Measurements from ENCODE around the gene ATP5PO. TPM values are rescaled to one million over a fixed set of nuclear protein-coding genes. Genes with fewer than 3 reads are reported as not detected.
A peak's percentile ranks its signal among the peaks of the same experiment; 100 is the strongest.

The ATP5PO gene
- total and polyA plus RNA-seq, 2 donors (not counting 1 experiment from before 2014, with no cell fraction given) = 123 to 139 TPM

GRCh38 chr21:33902349-33902748, 13.3 kb downstream of the ATP5PO start:
- Histone ChIP-seq H3K4me2 (replicated peaks; ENCODE audit: low read depth, low read length, poor library complexity, severe bottlenecking) (no peak overlapping the region), H3K27ac (ENCODE audit: low read length in 2 of 2) (no peak overlapping the region), H3K36me3 (replicated peaks in 1 of 2; ENCODE audit: control extremely low read depth in 1 of 2, control insufficient read depth in 1 of 2, extremely low read depth in 1 of 2, insufficient read depth in 2 of 2, low read length in 1 of 2) (peaks cover 0 to 63% of the 10 kb centered on the region in 2 experiments), H3K4me1 (ENCODE audit: control insufficient read depth in 2 of 2, insufficient read depth in 2 of 2, low read length in 2 of 2) (peaks cover 0 to 3% of the 10 kb centered on the region in 2 donors), H3K9me3 (ENCODE audit: control extremely low read depth in 1 of 3, control insufficient read depth in 2 of 3, insufficient read depth in 1 of 3, low read length in 2 of 3) (no peaks in the 10 kb centered on the region), H3K9ac (ENCODE audit: low read length) (no peak overlapping the region), H2AFZ (ENCODE audit: insufficient read depth, low read depth, low read length, poor library complexity, severe bottlenecking) (no peak overlapping the region), H3K4me3 (ENCODE audit: control extremely low read depth in 1 of 5, extremely low read depth in 1 of 5, insufficient read depth in 1 of 5, low read depth in 2 of 5, low read length in 4 of 5) (no peak overlapping the region), H3K27me3 (replicated peaks in 1 of 4; ENCODE audit: control extremely low read depth in 1 of 4, control insufficient read depth in 3 of 4, insufficient read depth in 4 of 4, low read length in 3 of 4) (no peaks in the 10 kb centered on the region), H3K79me2 (ENCODE audit: control insufficient read depth, insufficient read depth, low read length) (no peaks in the 10 kb centered on the region), H4K20me1 (ENCODE audit: control insufficient read depth, insufficient read depth, low read length, poor library complexity, severe bottlenecking) (no peaks in the 10 kb centered on the region)
- Mint-ChIP-seq H3K27ac (no peak overlapping the region), H3K9me3 (ENCODE audit: insufficient read depth) (no peaks in the 10 kb centered on the region), H3K27me3 (no peaks in the 10 kb centered on the region), H3K4me3 (no peak overlapping the region), H3K4me1 (peaks cover 3% of the 10 kb centered on the region)
- POLR2A ChIA-PET = no interaction called here
- intact Hi-C loops (cut with micrococcal nuclease) = no loop called here
- ATAC-seq (ENCODE audit: low read depth) = no peak
- DNase-seq = no peak
- no peak for TF ChIP-seq CTCF (IDR thresholded peaks at IDR 0.05)
- TF ChIP-seq EZH2 (IDR thresholded peaks at IDR 0.05; ENCODE audit: borderline replicate concordance, insufficient read depth, low read depth, low read length, poor library complexity, severe bottlenecking) = no peak
- CTCF ChIA-PET = interaction anchor here (0.7 to 1.2 kb wide), 2 partner anchors 9 to 446 kb away, joined by 3 read pairs; no protein-coding TSS in a partner anchor
- WGBS (ENCODE audit: insufficient coverage) = 98% methylated on average over 6 of the region's 6 CpGs

- DNase-seq (no peak), ATAC-seq (ENCODE audit: low read depth) (peak; percentile 31)
- no peaks in the 10 kb centered on the region for H4K20me1 ChIP-seq (ENCODE audit: control insufficient read depth, insufficient read depth, low read length, poor library complexity, severe bottlenecking)
- H3K4me3 ChIP-seq (ENCODE audit: control extremely low read depth in 1 of 5, extremely low read depth in 1 of 5, insufficient read depth in 1 of 5, low read depth in 2 of 5, low read length in 4 of 5) = no peak overlapping the region
- no peaks in the 10 kb centered on the region for H3K79me2 ChIP-seq (ENCODE audit: control insufficient read depth, insufficient read depth, low read length)
- no peak overlapping the region for H3K4me3 Mint-ChIP-seq
- no peaks in the 10 kb centered on the region for H3K9me3 ChIP-seq (ENCODE audit: control extremely low read depth in 1 of 3, control insufficient read depth in 2 of 3, insufficient read depth in 1 of 3, low read length in 2 of 3)
- no peaks in the 10 kb centered on the region for H3K27me3 ChIP-seq (replicated peaks in 1 of 4; ENCODE audit: control extremely low read depth in 1 of 4, control insufficient read depth in 3 of 4, insufficient read depth in 4 of 4, low read length in 3 of 4)
- 94% methylated on average over 8 of the region's 13 CpGs for WGBS (ENCODE audit: insufficient coverage)
- CTCF ChIA-PET = interaction anchor here (0.6 kb wide), 1 partner anchor 446 kb away, joined by 3 read pairs; no protein-coding TSS in a partner anchor
- no peak overlapping the region for H2AFZ ChIP-seq (ENCODE audit: insufficient read depth, low read depth, low read length, poor library complexity, severe bottlenecking)
- H3K9me3 Mint-ChIP-seq (ENCODE audit: insufficient read depth) = no peaks in the 10 kb centered on the region
- H3K4me2 ChIP-seq (replicated peaks; ENCODE audit: low read depth, low read length, poor library complexity, severe bottlenecking) = no peak overlapping the region
- H3K27ac Mint-ChIP-seq = no peak overlapping the region
- peaks cover 0 to 3% of the 10 kb centered on the region in 2 donors for H3K4me1 ChIP-seq (ENCODE audit: control insufficient read depth in 2 of 2, insufficient read depth in 2 of 2, low read length in 2 of 2)
- intact Hi-C loops (cut with micrococcal nuclease) = no loop called here
- H3K9ac ChIP-seq (ENCODE audit: low read length) = no peak overlapping the region
- no peak for TF ChIP-seq EZH2 (IDR thresholded peaks at IDR 0.05; ENCODE audit: borderline replicate concordance, insufficient read depth, low read depth, low read length, poor library complexity, severe bottlenecking)
- no peak for TF ChIP-seq CTCF (IDR thresholded peaks at IDR 0.05)
- peaks cover 3% of the 10 kb centered on the region for H3K4me1 Mint-ChIP-seq
- no peak overlapping the region for H3K27ac ChIP-seq (ENCODE audit: low read length in 2 of 2)
- peaks cover 0 to 57% of the 10 kb centered on the region in 2 experiments for H3K36me3 ChIP-seq (replicated peaks in 1 of 2; ENCODE audit: control extremely low read depth in 1 of 2, control insufficient read depth in 1 of 2, extremely low read depth in 1 of 2, insufficient read depth in 2 of 2, low read length in 1 of 2)
- peaks cover 3% of the 10 kb centered on the region for H3K27me3 Mint-ChIP-seq
- POLR2A ChIA-PET = no interaction called here
Measured at GRCh38 chr21:33901412-33902288, 14.0 kb downstream of the ATP5PO start.

Data from B cell (primary cell).